NCI-H1417 (cell line): ENCODE data around the gene HDAC7.
"Not testable (repeated sequence)": the region's sequence is repeated elsewhere in the genome, so short reads cannot be mapped to it uniquely, and the experiment has no call there.

Experiments
- DNase-seq, 3 experiments: peaks; one replicate each; lab custom pipeline; 2025; lab: John Stamatoyannopoulos, UW

Gene HDAC7

GRCh38 chr12:47812797-47813510 lies 6.7 kb downstream of the HDAC7 start:
- no peak for DNase-seq

- DNase-seq: no peak
Observed at GRCh38 chr12:47811581-47812484, 7.9 kb downstream of the HDAC7 start.

- no peak for DNase-seq
Observed at GRCh38 chr12:47811072-47811396, 8.7 kb downstream of the HDAC7 start.

GRCh38 chr12:47809518-47809917 lies 10.2 kb downstream of the HDAC7 start:
- not testable (repeated sequence) for DNase-seq

GRCh38 chr12:47808574-47809365 lies 10.9 kb downstream of the HDAC7 start:
- DNase-seq: no peak

GRCh38 chr12:47808050-47808449 lies 11.7 kb downstream of the HDAC7 start:
- DNase-seq: peak in 2 of 3 experiments; percentile 61 to 78

GRCh38 chr12:47807338-47807737 lies 12.4 kb downstream of the HDAC7 start:
- no peak for DNase-seq

GRCh38 chr12:47805417-47805816 lies 14.3 kb downstream of the HDAC7 start:
- no peak for DNase-seq

- DNase-seq: no peak
Observed at GRCh38 chr12:47804171-47804570, 15.5 kb downstream of the HDAC7 start.

- DNase-seq: no peak
Observed at GRCh38 chr12:47803191-47803875, 16.4 kb downstream of the HDAC7 start.

GRCh38 chr12:47802312-47802711 lies 17.4 kb downstream of the HDAC7 start:
- DNase-seq: no peak

- DNase-seq: no peak
Observed at GRCh38 chr12:47801904-47802246, 17.8 kb downstream of the HDAC7 start.

GRCh38 chr12:47801170-47801903 lies 18.4 kb downstream of the HDAC7 start:
- no peak for DNase-seq

- no peak for DNase-seq
Observed at GRCh38 chr12:47800582-47800981, 19.1 kb downstream of the HDAC7 start.

- DNase-seq: no peak
Observed at GRCh38 chr12:47799357-47799955, 20.2 kb downstream of the HDAC7 start.

GRCh38 chr12:47798382-47798948 lies 21.2 kb downstream of the HDAC7 start:
- DNase-seq: no peak

- DNase-seq: peak in 2 of 3 experiments; percentile 54 to 69
Observed at GRCh38 chr12:47797441-47797840, 22.3 kb downstream of the HDAC7 start.

GRCh38 chr12:47795814-47796411 lies 23.8 kb downstream of the HDAC7 start:
- no peak for DNase-seq

- DNase-seq: no peak
Observed at GRCh38 chr12:47795121-47795813, 24.4 kb downstream of the HDAC7 start.
